Pancreas (tissue), 10 donors: ENCODE results near the gene DCST2. TPM values are rescaled to one million over a fixed set of nuclear protein-coding genes. Genes with fewer than 3 reads are reported as not detected.
A peak's percentile ranks its signal among the peaks of the same experiment; 100 is the strongest.

ENCODE experiments used
- ATAC-seq, 4 donors: fragments of 200-7000 bp; cut with Tn5 transposase; one replicate each; pipeline versions ENCODE4 v1.8.0 to v1.9.1; 2020; ENCODE audit warnings: mild to moderate bottlenecking in 4 of 4, moderate library complexity in 4 of 4
- DNase-seq, 6 donors: peaks; one replicate each; pipeline ENCODE4 v3.0.0-alpha.2; 2020
- FAIRE-seq: peaks from 2 replicates; lab custom pipeline; 2012; peaks lifted over from hg19 to GRCh38; lab: Jason Lieb, UNC
- H3K27ac ChIP-seq, 4 donors: fragments of 200-600 bp; sonication (generic); 1 replicate in 3 of 4; 2 replicates in 1 of 4; pipeline versions ENCODE4 v1.5.0 to v1.8.0; 2020
- H3K27me3 ChIP-seq, 4 donors: fragments of 200-600 bp; one replicate each; pipeline ENCODE4 v1.8.0; 2021
- H3K36me3 ChIP-seq, 3 donors: fragments of 200-600 bp; sonication (generic) in 1 of 3; one replicate each; pipeline versions ENCODE4 v1.5.0 to v1.8.0; 2020 to 2021
- H3K4me1 ChIP-seq, 3 donors: fragments of 200-600 bp; one replicate each; pipeline ENCODE4 v1.8.0; 2021
- H3K4me3 ChIP-seq, 4 donors: fragments of 200-600 bp; sonication (generic) in 2 of 4; one replicate each; pipeline versions ENCODE4 v1.5.0 to v1.8.0; 2020 to 2021
- H3K9me3 ChIP-seq, 4 donors: fragments of 200-600 bp; one replicate each; pipeline ENCODE4 v1.8.0; 2021
- WGBS, 2 donors: extraction: QIAGEN DNeasy Blood & Tissue Kit; methylation state at CpG; one replicate each; pipeline ENCODE4 v1.1.7; 2013; 5-methylcytosine and 5-hydroxymethylcytosine counted together
- intact Hi-C, 3 donors: fragments of 100-400 bp; cut with DNase I; formaldehyde crosslinking; loops; one replicate each; pipeline versions ENCODE4 v1.11.1 to v1.14.2; 2022
- polyA plus RNA-seq, 2 donors: library from polyadenylated mRNA; stranded (reverse); fragments of 200-250 nt; gene quantifications; one replicate each; pipeline ENCODE4 v1.2.3, GENCODE V29; 2013
- total RNA-seq, 6 donors: library from RNA; stranded (reverse); fragmentation: NEBNext Ultra II Directional in 4 of 6; extraction: Animal tissue kit (Norgen Biotek cat#: 25700) in 4 of 6; gene quantifications; one replicate each; pipeline versions ENCODE4 v1.2.1 to v1.2.4, GENCODE V29; 2021 to 2023
- TF ChIP-seq, protein P1 (sequence below), 4 donors: fragments of 200-600 bp; sonication (generic) in 3 of 4; IDR thresholded peaks; one replicate each; pipeline versions ENCODE4 v1.5.0 to v1.8.0; 2021; ENCODE audit warnings: antibody characterized with exemption in 4 of 4
- donor health status: healthy with polysubstance abuse.
- donor health status: DM: no; HTN: no; CAD: no; lungs with moderate emphysema.
- donor health status: DM: no; HTN: no; CAD: no.
- donor health status: control.
- donor health status: control.
- donor health status: Bipolar disorder and iron deficiency.
- donor health status: DM: yes; HTN: yes; CAD: no.
- donor health status: DM: no; HTN: no; CAD: no.
- donor health status: DM: no; HTN: no; CAD: no.
- donor health status: DM: yes; HTN: yes; CAD: no.

Gene DCST2
- total and polyA plus RNA-seq, 8 donors = 0.12 to 5.1 (median 0.51) TPM

DNA sequence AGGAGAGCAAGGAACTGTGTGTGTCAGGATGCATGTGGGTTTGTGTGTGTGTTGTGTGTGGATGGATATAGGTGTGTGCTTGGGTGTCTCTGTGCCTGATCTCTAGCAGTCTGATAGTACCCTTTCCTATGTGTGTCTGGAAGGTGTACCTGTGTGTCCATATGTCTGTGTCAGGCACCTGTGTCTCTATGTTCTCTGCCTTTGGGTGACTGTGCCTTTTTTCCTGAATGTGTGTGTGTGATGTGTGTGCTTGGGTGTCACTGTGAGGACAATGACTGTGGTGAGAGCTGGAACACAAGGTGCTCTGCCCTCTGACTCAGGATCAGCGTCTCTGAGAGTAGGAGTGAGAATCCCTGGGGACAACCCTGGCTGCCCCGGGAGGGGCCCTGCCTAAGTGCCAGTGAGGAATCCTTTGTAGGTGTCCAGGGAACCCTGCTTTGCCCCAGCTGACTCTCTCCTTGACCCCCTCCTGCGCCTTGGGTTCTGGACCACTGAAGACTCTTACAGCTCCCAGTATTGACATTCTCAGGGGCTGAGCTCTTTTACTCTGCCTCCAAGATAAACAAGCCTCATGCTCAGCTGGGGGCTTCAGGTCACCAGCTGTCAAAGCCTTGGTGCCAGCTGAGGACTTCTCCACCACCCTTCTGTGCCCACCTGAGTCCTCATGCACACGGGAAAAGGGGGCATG lies 44.3 kb upstream of the DCST2 start:
- H3K27me3 ChIP-seq = peaks cover 0 to 26% (median 4%) of the 10 kb centered on the region in 4 donors
- H3K9me3 ChIP-seq = no peaks in the 10 kb centered on the region
- peak in 1 of 6 donors; percentile 25 for DNase-seq
- H3K4me3 ChIP-seq = no peak overlapping the region
- no peaks in the 10 kb centered on the region for H3K36me3 ChIP-seq
- 62 to 69% methylated on average over 4 of the region's 4 CpGs for WGBS, 2 donors
- H3K27ac ChIP-seq = no peak overlapping the region
- TF ChIP-seq, protein P1, sequence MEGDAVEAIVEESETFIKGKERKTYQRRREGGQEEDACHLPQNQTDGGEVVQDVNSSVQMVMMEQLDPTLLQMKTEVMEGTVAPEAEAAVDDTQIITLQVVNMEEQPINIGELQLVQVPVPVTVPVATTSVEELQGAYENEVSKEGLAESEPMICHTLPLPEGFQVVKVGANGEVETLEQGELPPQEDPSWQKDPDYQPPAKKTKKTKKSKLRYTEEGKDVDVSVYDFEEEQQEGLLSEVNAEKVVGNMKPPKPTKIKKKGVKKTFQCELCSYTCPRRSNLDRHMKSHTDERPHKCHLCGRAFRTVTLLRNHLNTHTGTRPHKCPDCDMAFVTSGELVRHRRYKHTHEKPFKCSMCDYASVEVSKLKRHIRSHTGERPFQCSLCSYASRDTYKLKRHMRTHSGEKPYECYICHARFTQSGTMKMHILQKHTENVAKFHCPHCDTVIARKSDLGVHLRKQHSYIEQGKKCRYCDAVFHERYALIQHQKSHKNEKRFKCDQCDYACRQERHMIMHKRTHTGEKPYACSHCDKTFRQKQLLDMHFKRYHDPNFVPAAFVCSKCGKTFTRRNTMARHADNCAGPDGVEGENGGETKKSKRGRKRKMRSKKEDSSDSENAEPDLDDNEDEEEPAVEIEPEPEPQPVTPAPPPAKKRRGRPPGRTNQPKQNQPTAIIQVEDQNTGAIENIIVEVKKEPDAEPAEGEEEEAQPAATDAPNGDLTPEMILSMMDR (IDR thresholded peaks at IDR 0.05) = no peak
- FAIRE-seq = no peak
- H3K4me1 ChIP-seq = peaks cover 32 to 36% (median 33%) of the 10 kb centered on the region in 3 donors
- no peak for ATAC-seq
- intact Hi-C loops = no loop called here

DNA sequence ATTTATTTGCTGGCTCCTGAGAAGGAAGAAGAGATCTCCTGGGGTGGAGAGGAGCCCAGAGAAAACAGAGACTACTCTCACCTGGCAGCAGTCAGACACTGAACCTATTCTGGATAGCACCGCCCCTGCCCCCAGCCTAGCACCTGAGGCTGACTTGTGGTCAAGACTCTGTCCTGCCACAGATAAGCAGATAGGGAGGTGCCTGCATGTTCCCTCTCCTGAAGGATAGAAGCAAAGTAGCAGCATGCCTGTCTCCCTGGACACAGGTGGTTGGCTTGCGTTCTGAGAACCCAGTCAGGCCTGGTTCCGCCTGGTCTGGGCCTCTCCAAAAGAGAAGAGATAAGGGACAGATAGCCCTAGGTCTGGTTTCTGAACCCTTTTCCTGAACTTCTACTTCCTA lies 43.8 kb upstream of the DCST2 start:
- Histone ChIP-seq H3K4me3 (no peak overlapping the region), H3K36me3 (no peaks in the 10 kb centered on the region), H3K9me3 (no peaks in the 10 kb centered on the region), H3K4me1 (peaks cover 29 to 34% (median 33%) of the 10 kb centered on the region in 3 donors), H3K27me3 (peaks cover 0 to 20% (median 3%) of the 10 kb centered on the region in 4 donors), H3K27ac (no peak overlapping the region)
- TF ChIP-seq, protein P1 (IDR thresholded peaks at IDR 0.05) = no peak
- WGBS, 2 donors = 72 to 74% methylated on average over 3 of the region's 3 CpGs
- intact Hi-C loops = no loop called here
- peak in 1 of 6 donors; percentile 19 for DNase-seq
- no peak for ATAC-seq
- no peak for FAIRE-seq

DNA sequence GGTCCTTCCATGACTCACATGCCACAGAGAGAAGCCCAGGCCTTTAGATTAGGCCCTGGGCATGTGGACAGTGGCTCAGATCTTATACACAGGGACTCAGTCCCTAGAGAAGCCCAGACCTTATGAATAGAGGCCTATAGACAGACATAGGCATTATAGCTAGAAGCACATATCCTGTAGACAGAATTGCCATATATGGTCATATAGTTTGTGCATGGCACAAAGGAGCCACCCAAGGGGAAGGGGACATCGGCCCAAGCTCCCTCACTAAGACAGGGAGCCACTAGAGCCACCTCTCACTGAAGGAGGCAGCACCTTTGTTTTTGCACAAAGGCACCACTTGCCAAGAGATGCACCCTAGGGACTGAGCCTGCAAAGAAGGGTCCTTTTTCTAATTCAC lies 42.8 kb upstream of the DCST2 start:
- DNase-seq (peak in 1 of 6 donors; percentile 4), ATAC-seq (no peak), FAIRE-seq (no peak)
- Histone ChIP-seq H3K27me3 (peaks cover 0 to 12% (median 0%) of the 10 kb centered on the region in 4 donors), H3K27ac (no peak overlapping the region), H3K4me1 (peaks cover 24% of the 10 kb centered on the region in 3 donors), H3K36me3 (no peaks in the 10 kb centered on the region), H3K4me3 (no peak overlapping the region), H3K9me3 (no peaks in the 10 kb centered on the region)
- TF ChIP-seq, protein P1 (IDR thresholded peaks at IDR 0.05) = no peak
- WGBS, 2 donors = 80% methylated on average over 1 of the region's 1 CpG
- intact Hi-C loops = no loop called here

DNA sequence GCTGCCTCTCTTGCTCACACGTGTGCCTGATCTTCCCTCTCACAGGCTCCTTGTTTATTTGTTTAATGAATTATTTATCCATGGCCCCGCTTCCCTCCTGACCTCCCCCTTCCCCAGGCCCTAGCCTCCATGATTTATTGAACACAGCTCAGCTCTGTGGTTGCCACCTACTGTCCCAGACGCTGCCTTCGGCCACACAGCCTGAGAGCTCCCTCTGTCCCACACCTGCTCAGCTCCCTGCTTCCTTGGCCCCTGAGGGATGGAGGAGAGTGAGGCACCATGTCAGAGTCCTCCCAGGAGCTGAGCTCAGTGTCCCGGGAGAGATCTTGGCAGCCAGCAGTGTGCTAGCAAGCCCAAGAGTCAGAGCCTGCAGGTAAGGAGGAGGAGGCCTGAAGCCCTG lies 42.0 kb upstream of the DCST2 start:
- ATAC-seq (no peak), DNase-seq (peak in 1 of 6 donors; percentile 26), FAIRE-seq (no peak)
- H3K4me3 ChIP-seq = no peak overlapping the region
- no peaks in the 10 kb centered on the region for H3K36me3 ChIP-seq
- intact Hi-C loops = no loop called here
- peaks cover 0 to 6% (median 0%) of the 10 kb centered on the region in 4 donors for H3K27me3 ChIP-seq
- TF ChIP-seq, protein P1 (IDR thresholded peaks at IDR 0.05) = no peak
- H3K9me3 ChIP-seq = no peaks in the 10 kb centered on the region
- H3K27ac ChIP-seq = no peak overlapping the region
- H3K4me1 ChIP-seq = peaks cover 15 to 19% (median 16%) of the 10 kb centered on the region in 3 donors
- 49 to 50% methylated on average over 5 of the region's 5 CpGs for WGBS, 2 donors
